Measurements from ENCODE around the gene RRM2. TPM values are rescaled to one million over a fixed set of nuclear protein-coding genes. Genes with fewer than 3 reads are reported as not detected.

The RRM2 gene
- total RNA-seq, 2 experiments from 2014 or later = 571 to 604 TPM

DNA sequence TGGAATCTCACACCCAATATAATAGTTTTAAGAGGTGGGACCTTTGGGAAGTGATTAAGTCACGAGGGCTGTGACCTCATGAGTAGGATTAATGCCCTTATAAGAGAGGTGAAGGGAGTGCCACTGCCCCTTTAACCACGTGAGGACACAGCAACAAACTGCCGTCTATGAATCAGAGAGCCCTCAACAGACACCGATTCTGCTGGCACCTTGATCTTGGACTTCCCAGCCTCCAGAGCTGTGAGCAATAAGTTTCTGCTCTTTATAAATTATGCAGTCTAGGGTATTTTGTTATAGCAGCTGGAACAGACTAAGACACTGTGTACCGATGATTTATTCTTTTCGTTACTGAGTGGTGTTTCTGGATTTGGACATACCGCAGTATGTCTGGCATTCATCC lies 56.2 kb downstream of the RRM2 start:
- H3K27me3 Mint-ChIP-seq (ENCODE audit: low read depth) = no peaks in the 10 kb centered on the region
- no peaks in the 10 kb centered on the region for H3K9me3 Mint-ChIP-seq (ENCODE audit: insufficient read depth)
- H3K4me3 Mint-ChIP-seq = no peak overlapping the region
- no peak overlapping the region for H3K27ac Mint-ChIP-seq
- CTCF ChIA-PET = no interaction called here
- peaks cover 48% of the 10 kb centered on the region for H3K36me3 Mint-ChIP-seq (ENCODE audit: low read depth)
- no peaks in the 10 kb centered on the region for H3K4me1 Mint-ChIP-seq (ENCODE audit: low read depth)
- DNase-seq (no peak), ATAC-seq (no peak)
- POLR2A ChIA-PET = interaction anchor here (0.7 kb wide), 1 partner anchor 230 kb away, joined by 3 read pairs; no protein-coding TSS in a partner anchor

DNA sequence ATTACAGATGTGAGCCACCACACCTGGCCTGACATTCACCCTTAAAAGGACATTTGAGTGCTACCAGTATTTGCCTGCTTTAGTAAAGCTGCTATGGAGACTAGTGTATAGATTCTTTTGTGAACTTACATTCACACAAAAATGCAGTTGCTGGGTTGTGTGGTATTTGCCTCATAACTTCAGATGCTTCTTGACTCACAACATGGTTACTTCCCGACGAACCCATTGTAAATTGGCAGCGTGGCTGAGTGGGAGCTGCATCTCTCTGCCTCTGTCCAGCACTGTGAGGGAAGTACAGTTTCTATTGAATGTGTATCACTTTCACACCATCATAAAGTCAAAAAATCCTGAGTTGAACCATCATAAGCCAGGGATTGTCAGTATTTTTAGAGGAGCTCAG lies 56.9 kb downstream of the RRM2 start:
- Mint-ChIP-seq H3K36me3 (ENCODE audit: low read depth) (peaks cover 46% of the 10 kb centered on the region), H3K27me3 (ENCODE audit: low read depth) (no peaks in the 10 kb centered on the region), H3K4me3 (no peak overlapping the region), H3K9me3 (ENCODE audit: insufficient read depth) (no peaks in the 10 kb centered on the region), H3K27ac (no peak overlapping the region), H3K4me1 (ENCODE audit: low read depth) (no peaks in the 10 kb centered on the region)
- no peak for DNase-seq
- CTCF ChIA-PET = no interaction called here
- ATAC-seq = no peak
- POLR2A ChIA-PET = no interaction called here

DNA sequence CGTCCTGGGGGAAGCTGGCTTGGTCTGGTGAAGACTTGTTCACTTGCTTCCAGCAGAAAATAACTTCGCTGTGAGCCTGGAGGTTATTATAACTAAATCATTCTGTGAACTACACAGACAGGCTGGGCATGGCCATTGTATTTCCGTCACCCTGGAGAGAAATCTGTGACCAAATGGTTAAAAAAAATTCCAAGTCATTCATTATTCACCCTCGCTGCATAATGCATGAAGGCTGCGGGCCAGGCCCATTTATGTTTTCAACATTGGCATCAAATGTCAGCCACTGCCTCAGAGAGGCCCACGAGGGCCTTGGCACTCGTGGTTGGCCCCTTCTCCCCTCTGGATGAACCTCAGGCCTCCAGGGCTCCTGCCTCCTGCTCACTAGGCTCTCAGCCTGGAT lies 57.7 kb downstream of the RRM2 start:
- no peak for ATAC-seq
- Mint-ChIP-seq H3K27me3 (ENCODE audit: low read depth) (no peaks in the 10 kb centered on the region), H3K27ac (no peak overlapping the region), H3K36me3 (ENCODE audit: low read depth) (peaks cover 43% of the 10 kb centered on the region), H3K4me1 (ENCODE audit: low read depth) (no peaks in the 10 kb centered on the region), H3K9me3 (ENCODE audit: insufficient read depth) (no peaks in the 10 kb centered on the region), H3K4me3 (no peak overlapping the region)
- no peak for DNase-seq
- ChIA-PET POLR2A (no interaction called here), CTCF (no interaction called here)

Other genes starting within 250 kb of the RRM2 start
- under 1 TPM; 0.55 to 0.57 TPM for gene GRHL1, start 171.0 kb upstream of the RRM2 start, total RNA-seq
- 1 to 10 TPM; 6.8 to 9.2 TPM for gene KLF11, start 79.2 kb upstream of the RRM2 start, total RNA-seq
- gene CYS1, start 42.3 kb upstream of the RRM2 start, total RNA-seq = 1 to 10 TPM in 1 of 2 experiments, under 1 TPM in 1; 0.50 to 1.1 TPM
- gene HPCAL1, start 180.2 kb downstream of the RRM2 start, total RNA-seq = 10 to 100 TPM; 55.8 to 56.6 TPM

Data from activated CD8-positive, alpha-beta T cell treated with anti-CD3 and anti-CD28 coated beads, Interleukin-2, amount 10 ng/mL, durations not matched to agents 7 days and 5 days (primary cell).